ENCODE measurements around the gene NDST3. TPM values are rescaled to one million over a fixed set of nuclear protein-coding genes. Genes with fewer than 3 reads are reported as not detected.

Gene NDST3
- total and polyA plus RNA-seq, 3 experiments from 2014 or later: not detected

- CTCF ChIA-PET: interaction anchor here (1.2 kb wide), 1 partner anchor 12 kb away, joined by 3 read pairs; no protein-coding TSS in a partner anchor
- H3K4me3 ChIP-seq (ENCODE audit: low read length): no peak overlapping the region
- no peaks in the 10 kb centered on the region for H3K36me3 ChIP-seq (ENCODE audit: insufficient read depth, low read length)
- no peak overlapping the region for H3K27ac ChIP-seq (ENCODE audit: low read depth, low read length)
- peaks cover 0 to 3% of the 10 kb centered on the region in 2 donors for H3K27me3 Mint-ChIP-seq
- no peaks in the 10 kb centered on the region for H3K4me1 ChIP-seq (ENCODE audit: insufficient read depth, low read length)
- H3K4me3 Mint-ChIP-seq: no peak overlapping the region
- H3K9me3 Mint-ChIP-seq: peaks cover 3 to 22% (median 13%) of the 10 kb centered on the region in 5 donors
- H3K9me3 ChIP-seq (ENCODE audit: low read length): no peaks in the 10 kb centered on the region
- POLR2A ChIA-PET: no interaction called here
- no peak for DNase-seq
- H3K36me3 Mint-ChIP-seq: no peaks in the 10 kb centered on the region
- no peaks in the 10 kb centered on the region for H3K27me3 ChIP-seq (ENCODE audit: insufficient read depth, low read length, poor library complexity, severe bottlenecking)
- H3K27ac Mint-ChIP-seq: no peak overlapping the region
- no peaks in the 10 kb centered on the region for H3K4me1 Mint-ChIP-seq
Measured at GRCh38 chr4:118046323-118046722, 12.0 kb downstream of the NDST3 start.

GRCh38 chr4:118047043-118047442, 12.8 kb downstream of the NDST3 start:
- Histone ChIP-seq H3K27me3 (ENCODE audit: insufficient read depth, low read length, poor library complexity, severe bottlenecking) (no peaks in the 10 kb centered on the region), H3K4me3 (ENCODE audit: low read length) (no peak overlapping the region), H3K27ac (ENCODE audit: low read depth, low read length) (no peak overlapping the region), H3K9me3 (ENCODE audit: low read length) (no peaks in the 10 kb centered on the region), H3K36me3 (ENCODE audit: insufficient read depth, low read length) (no peaks in the 10 kb centered on the region), H3K4me1 (ENCODE audit: insufficient read depth, low read length) (no peaks in the 10 kb centered on the region)
- ChIA-PET POLR2A (no interaction called here), CTCF (interaction anchor here (1.2 kb wide), 1 partner anchor 12 kb away, joined by 3 read pairs; no protein-coding TSS in a partner anchor)
- no peaks in the 10 kb centered on the region for H3K4me1 Mint-ChIP-seq
- H3K4me3 Mint-ChIP-seq: no peak overlapping the region
- no peaks in the 10 kb centered on the region for H3K36me3 Mint-ChIP-seq
- H3K27me3 Mint-ChIP-seq: peaks cover 0 to 3% of the 10 kb centered on the region in 2 donors
- no peak for DNase-seq
- no peak overlapping the region for H3K27ac Mint-ChIP-seq
- H3K9me3 Mint-ChIP-seq: peaks cover 6 to 22% (median 13%) of the 10 kb centered on the region in 5 donors

DNA sequence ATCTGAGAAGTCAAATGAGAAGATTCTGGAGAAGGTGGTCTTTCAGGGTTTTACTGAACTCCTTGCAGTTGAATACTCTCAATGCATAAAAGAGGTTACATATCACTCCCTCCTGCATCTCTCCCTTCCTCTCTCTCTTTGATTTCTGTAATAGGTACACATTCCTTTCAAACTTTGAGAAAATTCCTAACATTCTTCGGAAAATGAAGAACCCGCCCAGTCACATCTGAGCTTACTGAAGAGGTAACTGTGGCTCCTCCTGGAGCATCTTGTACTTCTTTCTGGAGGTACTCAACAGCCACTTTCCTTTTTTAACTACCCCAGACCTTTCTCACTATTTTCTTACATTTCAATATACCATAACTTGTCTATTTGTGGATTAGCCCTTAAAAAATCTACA, 24.7 kb downstream of the NDST3 start:
- Histone ChIP-seq H3K4me3 (ENCODE audit: low read length) (no peak overlapping the region), H3K27me3 (ENCODE audit: insufficient read depth, low read length, poor library complexity, severe bottlenecking) (no peaks in the 10 kb centered on the region), H3K4me1 (ENCODE audit: insufficient read depth, low read length) (no peaks in the 10 kb centered on the region), H3K9me3 (ENCODE audit: low read length) (no peaks in the 10 kb centered on the region), H3K36me3 (ENCODE audit: insufficient read depth, low read length) (no peaks in the 10 kb centered on the region), H3K27ac (ENCODE audit: low read depth, low read length) (no peak overlapping the region)
- Mint-ChIP-seq H3K27me3 (no peaks in the 10 kb centered on the region), H3K9me3 (peaks cover 0 to 2% (median 0%) of the 10 kb centered on the region in 5 donors), H3K36me3 (no peaks in the 10 kb centered on the region), H3K27ac (no peak overlapping the region), H3K4me3 (no peak overlapping the region), H3K4me1 (no peaks in the 10 kb centered on the region)
- DNase-seq: no peak
- POLR2A ChIA-PET: no interaction called here
- CTCF ChIA-PET: interaction anchor here (1.1 kb wide), 1 partner anchor 12 kb away, joined by 3 read pairs; no protein-coding TSS in a partner anchor

GRCh38 chr4:118059397-118059796, 25.1 kb downstream of the NDST3 start:
- Mint-ChIP-seq H3K36me3 (no peaks in the 10 kb centered on the region), H3K4me3 (no peak overlapping the region), H3K4me1 (no peaks in the 10 kb centered on the region), H3K27me3 (no peaks in the 10 kb centered on the region), H3K9me3 (peaks cover 0 to 2% (median 0%) of the 10 kb centered on the region in 5 donors), H3K27ac (no peak overlapping the region)
- H3K4me1 ChIP-seq (ENCODE audit: insufficient read depth, low read length): no peaks in the 10 kb centered on the region
- H3K27me3 ChIP-seq (ENCODE audit: insufficient read depth, low read length, poor library complexity, severe bottlenecking): no peaks in the 10 kb centered on the region
- H3K36me3 ChIP-seq (ENCODE audit: insufficient read depth, low read length): no peaks in the 10 kb centered on the region
- DNase-seq: no peak
- POLR2A ChIA-PET: no interaction called here
- no peak overlapping the region for H3K27ac ChIP-seq (ENCODE audit: low read depth, low read length)
- CTCF ChIA-PET: interaction anchor here (1.1 kb wide), 1 partner anchor 12 kb away, joined by 3 read pairs; no protein-coding TSS in a partner anchor
- no peaks in the 10 kb centered on the region for H3K9me3 ChIP-seq (ENCODE audit: low read length)
- H3K4me3 ChIP-seq (ENCODE audit: low read length): no peak overlapping the region

- H3K9me3 Mint-ChIP-seq: peaks cover 0 to 5% (median 2%) of the 10 kb centered on the region in 5 donors
- no peaks in the 10 kb centered on the region for H3K9me3 ChIP-seq (ENCODE audit: low read length)
- CTCF ChIA-PET: no interaction called here
- no peak overlapping the region for H3K4me3 ChIP-seq (ENCODE audit: low read length)
- H3K36me3 ChIP-seq (ENCODE audit: insufficient read depth, low read length): no peaks in the 10 kb centered on the region
- no peak overlapping the region for H3K27ac ChIP-seq (ENCODE audit: low read depth, low read length)
- H3K4me1 ChIP-seq (ENCODE audit: insufficient read depth, low read length): no peaks in the 10 kb centered on the region
- POLR2A ChIA-PET: no interaction called here
- no peaks in the 10 kb centered on the region for H3K36me3 Mint-ChIP-seq
- H3K4me1 Mint-ChIP-seq: no peaks in the 10 kb centered on the region
- H3K27me3 Mint-ChIP-seq: peaks cover 0 to 2% of the 10 kb centered on the region in 2 donors
- H3K27me3 ChIP-seq (ENCODE audit: insufficient read depth, low read length, poor library complexity, severe bottlenecking): no peaks in the 10 kb centered on the region
- DNase-seq: no peak
- no peak overlapping the region for H3K4me3 Mint-ChIP-seq
- no peak overlapping the region for H3K27ac Mint-ChIP-seq
Measured at GRCh38 chr4:118076958-118077766, 42.9 kb downstream of the NDST3 start.

DNA sequence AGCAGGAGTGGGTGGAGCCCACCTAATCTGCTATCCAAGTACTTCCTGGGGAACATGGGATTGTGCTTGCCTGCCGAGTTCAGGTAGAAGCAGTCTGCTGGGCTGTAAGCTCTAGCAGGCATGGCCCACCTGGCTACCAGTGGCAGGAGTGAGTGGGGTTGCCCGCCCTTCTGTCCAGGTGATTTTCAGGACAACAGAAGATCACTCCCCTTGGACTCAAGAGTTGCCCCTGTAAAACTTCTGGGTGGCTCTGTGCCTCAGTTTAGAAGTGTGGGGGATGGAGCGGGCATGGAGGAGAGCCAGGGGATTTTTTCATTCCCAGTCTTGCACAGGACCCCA, 43.5 kb downstream of the NDST3 start:
- H3K36me3 Mint-ChIP-seq: no peaks in the 10 kb centered on the region
- Histone ChIP-seq H3K27me3 (ENCODE audit: insufficient read depth, low read length, poor library complexity, severe bottlenecking) (no peaks in the 10 kb centered on the region), H3K27ac (ENCODE audit: low read depth, low read length) (no peak overlapping the region), H3K9me3 (ENCODE audit: low read length) (no peaks in the 10 kb centered on the region), H3K4me1 (ENCODE audit: insufficient read depth, low read length) (no peaks in the 10 kb centered on the region), H3K36me3 (ENCODE audit: insufficient read depth, low read length) (no peaks in the 10 kb centered on the region), H3K4me3 (ENCODE audit: low read length) (no peak overlapping the region)
- POLR2A ChIA-PET: no interaction called here
- no peak overlapping the region for H3K27ac Mint-ChIP-seq
- H3K4me1 Mint-ChIP-seq: no peaks in the 10 kb centered on the region
- peaks cover 0 to 4% (median 2%) of the 10 kb centered on the region in 5 donors for H3K9me3 Mint-ChIP-seq
- H3K4me3 Mint-ChIP-seq: no peak overlapping the region
- no peak for DNase-seq
- H3K27me3 Mint-ChIP-seq: peaks cover 0 to 2% of the 10 kb centered on the region in 2 donors
- CTCF ChIA-PET: no interaction called here

GRCh38 chr4:118081434-118081833, 47.1 kb downstream of the NDST3 start:
- Histone ChIP-seq H3K4me1 (ENCODE audit: insufficient read depth, low read length) (no peaks in the 10 kb centered on the region), H3K9me3 (ENCODE audit: low read length) (no peaks in the 10 kb centered on the region), H3K36me3 (ENCODE audit: insufficient read depth, low read length) (no peaks in the 10 kb centered on the region), H3K27me3 (ENCODE audit: insufficient read depth, low read length, poor library complexity, severe bottlenecking) (no peaks in the 10 kb centered on the region), H3K27ac (ENCODE audit: low read depth, low read length) (no peak overlapping the region), H3K4me3 (ENCODE audit: low read length) (no peak overlapping the region)
- Mint-ChIP-seq H3K4me1 (no peaks in the 10 kb centered on the region), H3K27me3 (peaks cover 0 to 2% of the 10 kb centered on the region in 2 donors), H3K9me3 (peaks cover 0 to 3% (median 0%) of the 10 kb centered on the region in 5 donors), H3K27ac (no peak overlapping the region), H3K36me3 (no peaks in the 10 kb centered on the region), H3K4me3 (no peak overlapping the region)
- ChIA-PET CTCF (no interaction called here), POLR2A (no interaction called here)
- no peak for DNase-seq

- Mint-ChIP-seq H3K27me3 (peaks cover 0 to 2% of the 10 kb centered on the region in 2 donors), H3K36me3 (no peaks in the 10 kb centered on the region)
- H3K4me3 ChIP-seq (ENCODE audit: low read length): no peak overlapping the region
Measured at GRCh38 chr4:118082182-118082581, 47.9 kb downstream of the NDST3 start.

More at GRCh38 chr4:118082182-118082581, 47.9 kb downstream of the NDST3 start:
- Histone ChIP-seq H3K27me3 (ENCODE audit: insufficient read depth, low read length, poor library complexity, severe bottlenecking) (no peaks in the 10 kb centered on the region), H3K36me3 (ENCODE audit: insufficient read depth, low read length) (no peaks in the 10 kb centered on the region), H3K27ac (ENCODE audit: low read depth, low read length) (no peak overlapping the region), H3K9me3 (ENCODE audit: low read length) (no peaks in the 10 kb centered on the region), H3K4me1 (ENCODE audit: insufficient read depth, low read length) (no peaks in the 10 kb centered on the region)
- Mint-ChIP-seq H3K4me1 (no peaks in the 10 kb centered on the region), H3K4me3 (no peak overlapping the region), H3K9me3 (peaks cover 0 to 3% (median 0%) of the 10 kb centered on the region in 5 donors), H3K27ac (no peak overlapping the region)
- no peak for DNase-seq
- ChIA-PET POLR2A (no interaction called here), CTCF (no interaction called here)

Data from CD8-positive, alpha-beta memory T cell (primary cell).